GM18909 (cell line): Measurements from ENCODE around the gene ABCD4.
"Not testable (repeated sequence)": the region's sequence is repeated elsewhere in the genome, so short reads cannot be mapped to it uniquely, and the experiment has no call there.

ENCODE experiments used
- ATAC-seq: cut with Tn5 transposase; IDR thresholded peaks from one replicate; pipeline ENCODE4 v1.9.1; 2021; ENCODE audit warnings: mild to moderate bottlenecking; ENCODE audit not compliant: unreplicated experiment, poor library complexity

Gene ABCD4

DNA sequence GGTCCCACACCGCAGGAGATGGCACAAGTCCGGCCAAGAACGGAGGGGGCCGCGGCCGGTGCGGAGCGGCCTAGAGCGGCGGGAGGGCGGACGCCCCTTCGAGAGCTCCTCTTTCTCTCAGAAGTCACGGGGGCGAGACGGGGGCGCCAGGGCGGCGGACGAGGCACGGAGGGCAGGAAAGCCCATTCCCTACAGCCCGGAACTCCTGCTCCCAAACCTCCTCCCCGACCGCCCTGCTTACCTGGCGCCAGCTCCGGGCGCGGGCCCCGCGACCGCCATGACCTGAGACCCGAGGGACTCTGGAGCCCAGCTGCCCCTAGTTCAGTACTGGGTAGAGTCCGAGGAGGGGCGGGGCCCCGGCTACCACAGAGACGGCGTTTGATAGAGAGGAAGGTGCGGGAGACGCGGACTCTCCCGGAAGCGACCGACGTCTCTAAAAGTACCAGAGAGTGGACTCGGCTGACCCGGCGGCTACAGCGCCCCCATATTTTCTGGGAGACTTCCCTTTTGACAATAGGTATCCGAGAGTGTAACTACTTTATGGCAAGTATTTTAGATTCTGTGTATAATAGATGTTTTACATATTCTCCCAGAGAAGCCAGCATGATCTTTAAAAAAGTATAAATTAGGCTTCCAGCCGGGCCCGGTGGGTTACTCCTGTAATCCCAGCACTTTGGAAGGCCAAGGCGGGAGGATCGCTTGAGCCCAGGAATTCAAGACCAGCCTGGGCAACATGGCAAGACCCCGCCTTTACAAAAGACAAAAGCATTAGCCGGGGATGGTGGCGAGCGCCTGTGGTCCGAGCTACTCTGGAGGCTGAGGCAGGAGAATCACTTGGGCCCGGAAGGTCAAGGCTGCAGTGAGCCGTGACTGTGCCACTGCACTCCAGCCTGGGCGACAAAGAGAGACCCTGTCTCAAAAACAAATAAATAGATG is at the start of gene ABCD4:
TSS of gene ABCD4 (minus strand) at position 301 of the 936 bp plus-strand sequence. CDS start at position 279, 22 bp downstream.
- peak; percentile 98 for ATAC-seq

DNA sequence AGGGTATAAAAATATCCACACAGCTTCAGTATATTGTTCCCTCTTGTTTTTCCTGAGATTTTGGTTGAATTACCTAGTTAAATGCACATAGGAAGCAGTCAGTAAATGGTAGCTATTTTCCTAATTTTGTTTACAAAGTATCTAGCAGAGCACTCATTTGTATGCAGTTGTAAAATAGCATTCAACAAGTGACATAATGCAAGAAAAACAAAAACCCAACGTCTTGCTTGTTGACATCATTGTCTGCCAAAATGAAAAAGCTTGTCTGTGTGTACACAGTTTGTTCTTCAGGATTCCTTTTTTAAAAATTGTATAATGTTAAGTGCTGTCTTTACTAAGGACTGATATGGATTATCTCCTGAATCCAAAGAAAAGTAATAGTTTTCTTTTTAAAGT is 48.2 kb upstream of the ABCD4 start:
- no peak for ATAC-seq

DNA sequence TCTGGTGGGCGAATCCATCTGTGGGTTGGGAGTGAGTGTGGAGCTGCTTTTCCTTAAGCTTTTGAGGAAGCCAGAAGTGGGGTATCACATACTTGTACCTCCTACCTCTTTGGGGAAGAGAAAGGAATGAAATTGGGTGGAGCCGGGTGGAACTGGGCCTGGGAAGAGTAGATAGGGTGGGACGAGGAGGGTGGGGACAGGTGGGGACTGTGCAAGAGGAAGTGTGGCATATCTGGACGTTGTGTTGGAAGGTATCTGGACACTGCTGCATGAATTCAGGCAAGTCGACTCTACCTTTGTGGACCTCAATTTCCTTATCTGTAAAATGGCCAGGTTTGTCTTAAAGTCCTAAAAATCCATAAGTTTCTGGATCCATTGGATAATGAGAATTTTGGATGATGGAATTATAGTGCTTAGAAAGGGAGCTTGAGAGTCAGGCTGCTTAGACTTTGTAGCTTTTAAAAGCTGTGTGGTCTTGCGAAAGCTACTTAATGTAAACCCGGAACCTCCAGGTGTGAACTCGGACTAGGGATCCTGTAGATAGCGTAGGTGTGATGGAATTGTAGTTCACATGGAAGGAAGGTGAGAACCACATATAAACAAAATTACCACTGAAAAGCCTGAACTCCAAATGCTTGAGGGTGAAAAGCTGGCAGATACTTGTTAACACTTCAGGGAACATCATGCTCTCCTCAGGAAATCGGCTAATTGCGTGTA is 47.6 kb upstream of the ABCD4 start:
- ATAC-seq: no peak

- no peak for ATAC-seq
These were observed 47.0 kb upstream of the ABCD4 start for GRCh38 chr14:74349757-74350156.

GRCh38 chr14:74348735-74349463 is 46.2 kb upstream of the ABCD4 start:
- ATAC-seq: no peak

DNA sequence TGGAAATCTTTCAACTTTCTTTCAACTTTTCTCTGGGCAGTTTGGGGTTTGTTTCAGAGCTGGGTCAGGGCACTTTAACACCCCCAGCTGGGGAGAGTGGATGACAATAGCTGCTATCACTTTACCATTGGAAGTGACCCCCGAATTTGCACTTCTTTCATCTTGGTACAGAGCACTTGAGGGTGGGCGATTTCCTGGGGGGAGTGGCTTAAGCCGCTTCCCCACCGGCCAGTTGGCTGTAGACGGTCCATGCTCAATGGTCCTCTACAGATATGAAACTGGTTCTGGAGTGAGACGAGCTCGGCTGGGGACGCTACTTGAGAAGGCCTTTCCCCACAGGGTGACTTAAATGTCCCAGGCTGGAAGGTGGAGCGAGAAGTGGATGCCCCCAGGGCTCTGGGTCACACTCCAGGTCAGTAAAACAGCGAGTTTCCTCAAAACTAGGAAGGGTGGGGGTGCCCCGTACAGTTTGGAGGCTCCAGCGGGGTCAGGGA is 45.6 kb upstream of the ABCD4 start, which contains the start of gene VRTN:
TSS of gene VRTN (plus strand) at position 231 of the 494 bp plus-strand sequence. CDS start 8,313 bp downstream, outside the sequence.
- no peak for ATAC-seq

DNA sequence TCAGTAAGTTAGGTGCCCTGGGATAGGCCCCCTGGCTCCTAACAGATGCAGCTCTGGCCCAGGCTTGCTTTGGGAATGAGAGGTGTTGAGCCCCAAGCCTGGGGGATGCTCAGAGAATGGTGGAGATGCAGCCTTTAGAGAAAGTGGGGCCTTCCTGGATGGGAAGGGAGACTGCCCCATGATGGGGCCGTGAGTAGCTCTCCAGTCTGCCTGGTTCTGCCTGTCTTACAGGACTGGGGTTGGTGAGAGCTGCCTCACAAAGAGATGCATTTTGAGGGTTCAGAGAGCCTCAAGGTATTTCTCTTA is 45.0 kb upstream of the ABCD4 start:
- no peak for ATAC-seq

- ATAC-seq: no peak
These were observed 44.5 kb upstream of the ABCD4 start for GRCh38 chr14:74347097-74347794.

DNA sequence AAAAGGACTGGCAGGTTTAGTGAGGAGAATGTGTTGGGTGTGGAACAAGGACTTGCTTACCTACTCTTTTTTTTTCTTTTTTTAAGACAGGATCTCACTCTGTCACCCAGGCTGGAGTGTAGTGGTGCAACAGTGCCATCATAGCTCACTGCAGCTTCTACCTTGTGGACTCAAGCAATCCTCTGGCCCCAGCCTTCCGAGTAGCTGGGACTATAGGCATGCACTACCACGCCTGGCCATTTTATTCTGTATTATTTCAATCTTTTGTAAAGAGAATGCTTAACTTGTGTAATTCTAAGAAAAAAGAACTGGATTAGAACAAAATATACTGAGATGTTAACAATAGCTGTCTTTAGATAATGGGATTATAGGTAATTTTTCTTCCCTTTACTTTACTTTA is 43.6 kb upstream of the ABCD4 start:
- ATAC-seq: no peak

DNA sequence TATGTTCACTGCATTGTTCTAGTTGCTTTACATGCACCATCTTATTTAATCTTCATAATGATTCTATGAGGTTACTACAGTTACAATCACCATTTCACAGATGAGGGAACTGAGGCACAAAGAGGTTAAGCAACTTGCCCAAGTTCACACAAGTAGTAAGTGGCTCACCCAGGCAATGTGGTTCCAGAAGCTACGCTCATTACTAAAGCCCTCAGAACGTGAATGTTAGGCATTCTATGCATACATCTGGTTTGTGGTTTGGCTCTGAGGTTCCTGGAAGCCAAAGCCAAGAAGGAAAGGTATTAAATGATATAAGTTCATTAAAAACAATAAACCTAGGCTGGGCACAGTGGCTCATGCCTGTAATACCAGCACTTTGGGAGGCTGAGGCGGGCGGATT is 31.2 kb upstream of the ABCD4 start:
- ATAC-seq: no peak

DNA sequence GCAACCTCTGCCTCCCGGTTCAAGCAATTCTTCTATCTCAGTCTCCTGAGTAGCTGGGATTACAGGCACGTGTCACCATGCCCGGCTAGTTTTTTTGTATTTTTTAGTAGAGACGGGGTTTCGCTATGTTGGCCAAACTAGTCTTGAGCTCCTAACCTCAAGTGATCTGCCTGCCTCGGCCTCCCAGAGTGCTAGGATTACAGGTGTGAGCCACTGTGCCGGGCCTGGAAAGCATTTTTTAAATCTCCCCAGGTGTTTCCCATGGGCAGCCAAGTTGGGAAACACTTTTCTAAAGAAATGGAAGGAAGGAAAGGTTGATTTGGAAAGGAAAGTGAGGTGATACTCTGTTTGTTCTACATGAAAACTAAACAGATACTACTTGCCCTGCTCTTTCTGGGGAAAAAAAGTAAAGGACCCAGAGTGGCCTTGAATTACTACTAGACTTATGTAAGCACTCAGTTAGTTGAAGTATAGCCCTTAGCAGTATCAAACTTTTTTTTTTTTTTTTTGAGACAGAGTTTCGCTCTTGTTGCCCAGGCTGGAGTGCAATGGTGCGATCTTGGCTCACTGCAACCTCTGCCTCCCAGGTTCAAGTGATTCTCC is 27.3 kb upstream of the ABCD4 start:
- ATAC-seq: not testable (repeated sequence)

GRCh38 chr14:74326369-74327152 is 23.8 kb upstream of the ABCD4 start:
- ATAC-seq: no peak

GRCh38 chr14:74325446-74325845 is 22.7 kb upstream of the ABCD4 start:
- no peak for ATAC-seq

GRCh38 chr14:74324931-74325361 is 22.2 kb upstream of the ABCD4 start:
- ATAC-seq: no peak

GRCh38 chr14:74314576-74314975 is 11.8 kb upstream of the ABCD4 start:
- no peak for ATAC-seq

DNA sequence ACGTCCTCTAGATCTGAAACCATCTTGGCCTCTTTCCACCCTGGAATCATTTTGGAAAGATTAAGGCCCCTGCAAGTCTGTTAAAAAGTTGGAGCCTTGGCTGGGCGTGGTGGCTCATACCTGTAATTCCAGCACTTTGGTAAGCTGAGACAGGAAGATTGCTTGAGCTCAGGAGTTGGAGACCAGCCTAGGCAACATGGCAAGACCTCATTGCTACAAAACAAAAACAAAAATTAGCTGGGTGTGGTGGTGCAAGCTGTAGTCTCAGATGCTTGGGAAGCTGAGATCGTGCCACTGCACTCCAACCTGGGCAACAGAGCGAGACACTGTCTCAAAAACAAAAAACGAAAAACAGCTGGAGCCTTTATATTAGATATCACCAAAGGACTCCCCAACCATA is 10.9 kb upstream of the ABCD4 start:
- ATAC-seq: no peak

DNA sequence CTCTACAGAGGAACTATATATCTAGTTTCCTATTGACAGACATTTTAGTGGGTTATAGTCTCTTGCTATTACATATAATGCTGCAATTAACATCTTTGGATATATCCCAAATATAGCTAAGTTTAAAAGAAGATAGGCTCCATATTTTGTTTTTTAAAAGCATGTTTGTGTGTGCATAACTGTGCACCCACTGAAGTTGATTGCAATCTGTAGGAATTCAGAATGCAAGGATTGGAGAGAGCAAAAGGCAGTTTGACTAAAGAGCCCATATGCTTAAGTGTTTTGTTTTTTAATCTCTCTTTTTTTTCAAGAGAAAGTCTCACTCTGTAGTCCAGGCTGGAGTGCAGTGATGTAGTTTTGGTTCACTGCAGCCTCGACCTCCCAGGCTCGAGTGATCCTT is 9.4 kb upstream of the ABCD4 start:
- no peak for ATAC-seq

- no peak for ATAC-seq
These were observed 6.6 kb upstream of the ABCD4 start for GRCh38 chr14:74309125-74310022.
